DMS 273 treated with DMSO at 0.1 percent for 48 hours (cell line): ENCODE measurements around the gene CXorf58.
A peak's percentile ranks its signal among the peaks of the same experiment; 100 is the strongest.

Experiments used
- DNase-seq: peaks from one replicate; lab custom pipeline; 2025; lab: John Stamatoyannopoulos, UW

The CXorf58 gene

GRCh38 chrX:23900220-23900797 is 7.5 kb upstream of the CXorf58 start:
- no peak for DNase-seq

- DNase-seq = no peak
Measured at GRCh38 chrX:23901060-23901459, 6.7 kb upstream of the CXorf58 start.

- DNase-seq = peak; percentile 47
Measured at GRCh38 chrX:23901805-23902204, 6.0 kb upstream of the CXorf58 start.

- DNase-seq = peak; percentile 47
Measured at GRCh38 chrX:23902419-23902818, 5.4 kb upstream of the CXorf58 start.

GRCh38 chrX:23904096-23904495 is 3.7 kb upstream of the CXorf58 start:
- no peak for DNase-seq

- DNase-seq = no peak
Measured at GRCh38 chrX:23907111-23907497, 702 bp upstream of the CXorf58 start.

- DNase-seq = no peak
Measured at GRCh38 chrX:23908219-23909004, 606 bp downstream of the CXorf58 start.

- DNase-seq = no peak
Measured at GRCh38 chrX:23911126-23911835, 3.5 kb downstream of the CXorf58 start.

GRCh38 chrX:23919148-23919547 is 11.3 kb downstream of the CXorf58 start:
- no peak for DNase-seq

GRCh38 chrX:23919706-23920320 is 12.0 kb downstream of the CXorf58 start:
- no peak for DNase-seq

- no peak for DNase-seq
Measured at GRCh38 chrX:23926015-23926414, 18.2 kb downstream of the CXorf58 start.

GRCh38 chrX:23930894-23931604 is 23.2 kb downstream of the CXorf58 start:
- no peak for DNase-seq

- DNase-seq = no peak
Measured at GRCh38 chrX:23932046-23932445, 24.2 kb downstream of the CXorf58 start.

- DNase-seq = no peak
Measured at GRCh38 chrX:23935106-23935505, 27.3 kb downstream of the CXorf58 start.

- DNase-seq = no peak
Measured at GRCh38 chrX:23936180-23936579, 28.4 kb downstream of the CXorf58 start.

GRCh38 chrX:23937100-23937499 is 29.3 kb downstream of the CXorf58 start:
- peak; percentile 28 for DNase-seq

- no peak for DNase-seq
Measured at GRCh38 chrX:23938690-23939089, 30.9 kb downstream of the CXorf58 start.

- no peak for DNase-seq
Measured at GRCh38 chrX:23939203-23939602, 31.4 kb downstream of the CXorf58 start.

- DNase-seq = no peak
Measured at GRCh38 chrX:23944234-23944633, 36.4 kb downstream of the CXorf58 start.

GRCh38 chrX:23945206-23945605 is 37.4 kb downstream of the CXorf58 start:
- DNase-seq = no peak

GRCh38 chrX:23952391-23952790 is 44.6 kb downstream of the CXorf58 start:
- DNase-seq = no peak
